ENCODE measurements around the gene PMVK.

GRCh38 chr1:154911691-154912550, 24.6 kb downstream of the PMVK start:
- TF ChIP-seq CTCF (IDR thresholded peaks at IDR 0.05): no peak
- TF ChIP-seq POLR2AphosphoS5 (IDR thresholded peaks at IDR 0.05; ENCODE audit: insufficient read depth in 1 of 2, low read depth in 1 of 2): no peak
